RPMI8226 (cell line): ENCODE results near the gene CDH16.

Source experiments
- DNase-seq: peaks from one replicate; pipeline ENCODE4 v3.0.0-alpha.2; 2015

Gene CDH16

DNA sequence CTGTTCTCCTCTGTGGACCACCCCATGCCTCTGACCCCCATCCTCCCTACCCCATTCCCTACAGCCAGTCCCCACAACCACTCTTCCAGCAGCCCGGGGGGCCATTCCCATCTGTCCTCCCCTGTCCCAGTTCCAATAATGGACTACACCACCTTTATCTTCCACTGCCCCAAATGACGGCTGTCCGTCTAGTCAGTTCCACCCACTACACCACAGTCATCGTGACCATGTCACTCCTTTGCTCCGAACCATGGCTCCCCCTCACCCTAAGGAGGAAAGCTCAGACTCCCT lies 23.1 kb downstream of the CDH16 start:
- no peak for DNase-seq

GRCh38 chr16:66894948-66895688 lies 23.6 kb downstream of the CDH16 start:
- DNase-seq = peak; percentile 81

DNA sequence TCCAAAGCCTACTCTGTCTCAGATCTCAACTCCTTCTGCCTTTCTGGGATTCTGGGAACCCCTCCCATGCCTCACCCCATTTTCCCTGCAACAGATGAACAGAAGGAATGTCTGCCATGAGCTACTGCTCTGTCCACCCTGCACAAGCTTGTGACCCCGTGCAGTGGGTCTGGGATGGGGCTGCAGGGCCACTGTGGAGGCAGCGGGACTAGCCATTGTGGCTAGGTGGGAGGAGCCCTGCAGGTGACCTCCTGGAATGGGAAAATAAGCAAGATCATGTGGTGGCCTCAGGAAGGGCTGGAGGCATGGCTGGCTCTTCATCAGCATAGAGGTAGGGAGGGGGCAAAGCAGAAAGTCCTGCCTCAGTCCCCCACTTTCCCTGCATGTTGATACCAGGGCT lies 24.6 kb downstream of the CDH16 start:
- DNase-seq = no peak

- DNase-seq = no peak
Measured at GRCh38 chr16:66891797-66892196, 26.9 kb downstream of the CDH16 start.

GRCh38 chr16:66891360-66891759 lies 27.3 kb downstream of the CDH16 start:
- DNase-seq = no peak

- no peak for DNase-seq
Measured at GRCh38 chr16:66890799-66891198, 27.9 kb downstream of the CDH16 start.

- DNase-seq = no peak
Measured at GRCh38 chr16:66889622-66890021, 29.1 kb downstream of the CDH16 start.

DNA sequence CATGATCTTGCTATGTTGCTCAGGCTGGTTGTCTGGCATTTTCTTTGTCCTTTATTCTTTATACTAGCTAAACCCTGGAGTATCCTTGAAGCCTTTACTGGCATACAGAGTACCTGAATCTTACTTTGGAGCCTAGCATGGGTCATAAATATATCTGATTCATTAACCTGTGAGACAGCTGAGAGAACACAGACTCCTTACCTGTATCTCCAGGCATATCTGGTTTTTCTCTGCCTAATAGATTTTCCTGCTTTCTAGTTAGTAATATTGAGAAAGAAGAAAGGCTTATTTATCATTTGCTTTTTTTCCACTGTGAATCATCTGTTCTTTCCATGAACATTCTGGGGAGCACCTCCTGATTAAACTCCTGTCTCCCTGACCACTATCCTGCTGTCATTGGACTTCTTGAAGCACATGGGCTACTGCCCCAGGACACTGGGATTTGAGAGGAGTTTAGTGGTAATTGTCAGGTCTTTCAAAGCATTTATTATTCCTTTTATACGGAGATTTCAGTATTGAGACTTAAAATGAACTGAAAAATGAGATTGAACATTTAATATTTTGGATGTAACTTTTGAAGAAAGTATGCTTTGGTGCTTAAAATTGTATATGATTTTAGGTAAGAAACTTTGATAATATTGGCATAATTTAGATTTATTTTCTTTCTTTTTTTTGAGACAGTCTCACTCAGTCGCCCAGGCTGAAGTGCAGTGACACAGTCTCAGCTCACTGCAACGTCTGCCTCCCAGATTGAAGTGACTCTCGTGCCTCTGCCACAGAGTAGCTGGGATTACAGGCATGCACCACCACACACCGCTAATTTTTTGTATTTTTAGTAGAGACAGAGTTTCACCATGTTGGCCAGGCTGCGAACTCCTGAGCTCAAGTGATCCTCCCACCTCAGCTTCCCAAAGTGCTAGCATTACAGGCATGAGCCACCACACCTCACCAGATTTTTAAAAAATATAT lies 29.8 kb downstream of the CDH16 start:
- DNase-seq = no peak

DNA sequence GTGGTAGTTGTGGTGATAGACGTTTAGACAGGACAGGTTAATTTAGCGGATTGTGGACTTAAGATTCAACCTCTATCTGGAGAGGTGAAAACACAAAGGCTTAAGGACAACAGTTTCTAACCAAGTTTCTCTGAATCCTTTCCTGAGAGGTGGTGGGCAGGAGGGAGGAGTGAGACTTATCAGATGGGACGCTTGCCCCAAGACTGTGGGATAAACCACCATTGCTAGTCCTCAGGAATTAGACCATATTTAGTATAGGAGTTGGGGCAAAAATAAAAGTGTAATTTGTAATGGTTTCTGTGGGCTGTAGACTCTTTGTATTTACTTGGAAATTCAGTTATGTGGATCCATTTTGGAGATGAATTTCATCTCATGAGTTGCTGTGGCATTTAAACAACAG lies 31.8 kb downstream of the CDH16 start:
- DNase-seq = no peak

DNA sequence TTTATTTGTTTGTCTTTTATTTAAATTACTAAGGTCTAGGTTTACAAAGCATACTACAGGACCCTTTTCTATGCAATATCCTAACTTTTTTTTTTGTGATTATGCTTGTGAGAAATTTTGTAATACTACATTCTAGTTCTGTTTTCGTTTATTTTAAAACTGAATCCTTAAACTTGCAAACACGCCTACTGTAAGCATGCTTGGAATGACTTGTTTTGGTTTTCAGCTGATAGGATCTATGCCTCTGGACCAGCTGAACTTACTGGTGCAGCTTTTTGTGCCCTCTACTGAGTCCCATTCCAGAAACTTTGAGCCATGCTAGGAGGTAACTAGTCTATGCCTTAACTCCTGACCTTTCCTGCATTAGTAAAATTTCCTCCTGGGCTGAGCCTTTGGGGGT lies 32.4 kb downstream of the CDH16 start:
- no peak for DNase-seq

DNA sequence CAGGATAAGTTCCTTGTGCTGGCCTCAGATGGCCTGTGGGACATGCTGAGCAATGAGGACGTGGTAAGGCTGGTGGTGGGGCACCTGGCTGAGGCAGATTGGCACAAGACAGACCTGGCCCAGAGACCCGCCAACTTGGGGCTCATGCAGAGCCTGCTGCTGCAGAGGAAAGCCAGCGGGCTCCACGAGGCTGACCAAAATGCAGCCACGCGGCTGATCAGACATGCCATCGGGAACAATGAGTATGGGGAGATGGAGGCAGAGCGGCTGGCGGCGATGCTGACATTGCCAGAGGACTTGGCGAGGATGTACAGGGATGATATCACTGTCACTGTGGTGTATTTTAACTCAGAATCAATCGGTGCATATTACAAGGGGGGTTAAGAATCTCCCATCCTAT lies 33.2 kb downstream of the CDH16 start:
- DNase-seq = no peak

GRCh38 chr16:66882702-66883101 lies 36.0 kb downstream of the CDH16 start:
- DNase-seq = no peak

DNA sequence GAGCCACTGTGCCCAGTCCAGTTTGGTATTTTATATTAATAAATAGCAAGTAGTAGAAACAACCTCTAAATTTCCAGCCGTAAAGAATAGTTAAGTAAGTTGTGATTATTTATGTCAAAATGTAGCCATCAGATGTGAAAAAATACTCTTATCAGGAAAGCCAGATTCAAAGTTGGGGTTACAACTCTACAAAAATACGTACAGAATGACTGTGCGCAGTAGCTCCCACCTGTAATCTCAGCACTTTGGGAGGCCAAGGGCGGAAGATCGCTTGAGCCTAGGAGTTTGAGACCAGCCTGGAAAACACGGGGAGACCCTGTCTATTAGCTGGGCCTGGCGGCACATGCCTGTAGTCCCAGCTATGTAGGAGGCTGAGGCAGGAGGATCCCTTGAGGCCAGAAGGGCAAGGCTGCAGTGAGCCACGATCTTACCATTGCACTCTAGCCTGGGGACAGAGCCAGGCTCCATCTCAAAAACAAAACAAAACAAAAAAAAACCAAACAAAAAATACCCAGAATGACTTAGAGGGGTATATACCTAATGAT lies 36.6 kb downstream of the CDH16 start:
- DNase-seq = no peak

- no peak for DNase-seq
Measured at GRCh38 chr16:66881560-66881959, 37.1 kb downstream of the CDH16 start.

GRCh38 chr16:66881014-66881417 lies 37.7 kb downstream of the CDH16 start:
- DNase-seq = peak; percentile 34

DNA sequence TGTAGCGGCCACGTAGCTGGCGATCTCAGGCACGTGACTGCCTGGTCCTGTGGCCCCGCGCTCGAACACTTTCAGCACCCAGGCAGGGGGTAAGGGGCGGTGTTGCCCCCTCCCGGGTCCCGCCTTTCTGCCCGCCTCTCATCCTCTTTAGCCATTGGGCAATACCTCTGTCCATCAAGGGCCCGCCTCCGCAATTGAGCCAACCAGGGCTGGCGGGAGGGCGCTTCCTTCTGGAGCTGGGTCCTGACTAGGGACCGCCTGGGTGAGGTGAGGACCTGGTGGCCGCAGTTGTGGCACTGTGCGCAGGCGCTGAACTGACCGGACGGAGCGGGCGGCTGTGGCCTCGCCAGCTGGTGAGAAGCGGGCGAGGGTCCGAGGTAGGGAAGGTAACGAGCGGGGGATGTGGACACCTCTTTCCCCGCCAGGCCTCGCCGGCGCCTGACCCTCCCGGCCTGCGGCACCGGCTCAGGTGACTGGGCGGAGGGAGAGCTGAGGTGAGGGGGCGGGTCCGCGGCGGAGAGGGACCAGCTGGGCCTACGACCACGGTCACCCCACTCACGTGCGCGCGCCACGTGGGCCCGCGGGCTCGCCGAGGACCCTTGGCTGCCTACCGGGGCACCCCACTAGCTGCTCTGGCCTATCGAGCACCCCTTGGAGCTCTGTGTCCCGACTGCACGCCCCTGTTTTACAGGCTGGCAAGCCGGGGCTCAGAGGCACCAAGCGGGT lies 38.2 kb downstream of the CDH16 start, which contains the start of gene PDP2:
TSS of gene PDP2 (plus strand) at position 228 of the 726 bp plus-strand sequence. CDS start 3,770 bp downstream, outside the sequence.
- peak; percentile 99 for DNase-seq

DNA sequence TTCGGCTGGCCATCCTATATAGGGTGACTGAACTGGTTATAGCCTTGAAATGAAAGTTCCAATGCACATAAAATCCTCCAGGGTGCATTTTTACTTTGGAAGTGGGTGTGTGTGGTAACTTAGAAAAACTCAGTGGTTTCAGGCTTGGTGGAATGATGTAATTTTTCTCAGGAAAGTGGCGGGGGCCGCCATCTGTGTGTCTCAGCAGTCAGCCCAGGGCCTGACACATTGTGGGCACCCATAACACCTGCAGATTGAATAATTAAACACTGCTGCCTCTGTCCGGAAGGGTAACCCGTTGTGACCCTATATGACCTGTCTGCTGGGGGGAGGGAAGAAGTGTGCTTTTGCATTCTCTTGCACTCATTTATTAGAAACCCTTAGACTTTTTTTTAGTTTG lies 40.6 kb downstream of the CDH16 start:
- DNase-seq = peak; percentile 98

GRCh38 chr16:66874079-66874775 lies 44.5 kb downstream of the CDH16 start:
- DNase-seq = peak; percentile 41

GRCh38 chr16:66873685-66874055 lies 45.0 kb downstream of the CDH16 start:
- DNase-seq = no peak

DNA sequence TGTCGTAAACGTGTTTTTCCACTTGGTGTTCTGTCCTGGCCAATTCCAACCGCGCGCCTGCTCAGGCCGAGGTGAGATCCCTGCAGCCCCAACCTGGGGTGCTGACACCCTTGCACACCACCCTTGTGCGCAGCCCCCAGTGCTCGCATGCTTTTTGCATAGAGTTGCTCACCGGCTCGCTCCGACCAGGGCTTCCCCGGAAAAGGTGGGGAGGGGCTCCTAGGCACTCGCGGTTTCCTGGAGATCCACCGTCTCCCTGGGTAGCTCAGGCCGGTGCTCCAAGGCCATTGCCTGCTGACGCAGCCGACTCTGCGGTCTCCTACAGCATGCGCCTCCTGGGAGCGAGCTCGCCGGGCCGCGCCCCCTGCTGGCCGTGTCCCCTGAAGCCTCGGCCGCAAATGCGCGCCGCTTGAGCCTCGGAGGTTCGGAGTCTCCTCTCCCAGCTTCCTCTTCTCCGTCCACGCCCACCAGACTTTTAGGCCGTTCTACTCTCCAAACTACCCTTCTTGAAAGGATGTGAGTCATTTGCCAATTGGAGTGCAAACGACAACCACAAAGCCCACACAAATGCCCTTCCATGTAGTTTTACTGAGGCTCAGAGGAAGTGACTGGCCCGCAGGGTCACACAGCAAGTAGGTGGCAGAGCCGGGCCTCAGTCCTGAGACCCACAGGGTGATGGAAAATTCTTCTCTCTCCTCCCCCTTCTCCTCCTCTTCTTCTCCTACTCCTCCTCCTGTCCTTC lies 45.6 kb downstream of the CDH16 start:
- peak; percentile 98 for DNase-seq

GRCh38 chr16:66872559-66872942 lies 46.1 kb downstream of the CDH16 start:
- DNase-seq = no peak

GRCh38 chr16:66871840-66872239 lies 46.8 kb downstream of the CDH16 start:
- DNase-seq = no peak
